WTC11 (cell line): ENCODE data around the gene THSD4.

Source experiments
- CBFB ChIP-seq: sonication (generic); formaldehyde crosslinking; IDR thresholded peaks from 2 replicates; pipeline ENCODE4 v1.8.1; 2022; ENCODE audit warnings: mild to moderate bottlenecking, low read depth, missing genetic modification reagents
- CREB1 ChIP-seq: sonication (generic); formaldehyde crosslinking; IDR thresholded peaks from 2 replicates; pipeline ENCODE4 v1.8.0; 2023; ENCODE audit warnings: mild to moderate bottlenecking, missing genetic modification reagents
- ETV6 ChIP-seq: sonication (generic); formaldehyde crosslinking; IDR thresholded peaks from 2 replicates; pipeline ENCODE4 v1.8.1; 2022; ENCODE audit warnings: mild to moderate bottlenecking, missing genetic modification reagents
- FOXP1 ChIP-seq: sonication (generic); formaldehyde crosslinking; IDR thresholded peaks from 2 replicates; pipeline ENCODE4 v1.8.0; 2022; ENCODE audit warnings: missing genetic modification reagents, mild to moderate bottlenecking, moderate library complexity, borderline replicate concordance
- MXD4 ChIP-seq: fragments of 250-450 bp; sonication (Bioruptor Pico); IDR thresholded peaks from 2 replicates; pipeline ENCODE4 v1.8.0; 2021; ENCODE audit warnings: mild to moderate bottlenecking, moderate library complexity, borderline replicate concordance
- RELA ChIP-seq: sonication (generic); formaldehyde crosslinking; IDR thresholded peaks from 2 replicates; pipeline ENCODE4 v1.8.1; 2022; ENCODE audit warnings: missing genetic modification reagents, mild to moderate bottlenecking, borderline replicate concordance
- ZNF121 ChIP-seq: sonication (generic); formaldehyde crosslinking; IDR thresholded peaks from 2 replicates; pipeline ENCODE4 v1.8.0; 2023; ENCODE audit warnings: missing genetic modification reagents
- TF ChIP-seq, protein P1 (sequence below): sonication (generic); formaldehyde crosslinking; IDR thresholded peaks from 2 replicates; pipeline ENCODE4 v1.8.0; 2022; ENCODE audit warnings: mild to moderate bottlenecking, missing genetic modification reagents
- TF ChIP-seq, protein P2 (sequence below): sonication (generic); formaldehyde crosslinking; IDR thresholded peaks from 2 replicates; pipeline ENCODE4 v1.8.0; 2023; ENCODE audit warnings: mild to moderate bottlenecking, missing genetic modification reagents
- TF ChIP-seq, protein P3 (sequence below): sonication (generic); formaldehyde crosslinking; IDR thresholded peaks from 2 replicates; pipeline ENCODE4 v1.8.1; 2023; ENCODE audit warnings: mild to moderate bottlenecking, missing genetic modification reagents, moderate library complexity

DNA sequence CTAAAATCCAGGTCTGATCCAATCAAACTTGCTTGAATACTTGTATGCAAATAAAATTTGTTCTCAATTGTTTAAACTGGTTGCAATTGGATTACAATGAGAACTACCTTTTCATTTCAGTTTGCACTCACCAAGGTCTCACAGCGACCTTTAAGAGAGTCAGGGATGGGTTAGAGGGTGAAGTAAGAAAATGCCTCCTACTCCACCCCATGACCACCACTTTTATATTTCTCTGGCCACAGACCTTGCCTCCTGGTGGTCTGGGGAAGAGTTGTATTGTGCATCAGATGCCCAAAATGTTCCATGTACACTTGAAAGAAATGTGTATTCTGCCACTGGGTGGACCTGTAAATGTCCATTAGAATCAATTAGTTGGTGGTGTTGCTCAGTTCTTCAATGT, 16.4 kb upstream of the THSD4 start:
- TF ChIP-seq, protein P1, sequence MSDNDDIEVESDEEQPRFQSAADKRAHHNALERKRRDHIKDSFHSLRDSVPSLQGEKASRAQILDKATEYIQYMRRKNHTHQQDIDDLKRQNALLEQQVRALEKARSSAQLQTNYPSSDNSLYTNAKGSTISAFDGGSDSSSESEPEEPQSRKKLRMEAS (CRISPR knock-in tag) = no peak
- TF ChIP-seq MXD4 (CRISPR knock-in tag) = no peak
- no peak for TF ChIP-seq ZNF121 (CRISPR knock-in tag)
- no peak for TF ChIP-seq ETV6 (CRISPR knock-in tag)
- TF ChIP-seq, protein P2, sequence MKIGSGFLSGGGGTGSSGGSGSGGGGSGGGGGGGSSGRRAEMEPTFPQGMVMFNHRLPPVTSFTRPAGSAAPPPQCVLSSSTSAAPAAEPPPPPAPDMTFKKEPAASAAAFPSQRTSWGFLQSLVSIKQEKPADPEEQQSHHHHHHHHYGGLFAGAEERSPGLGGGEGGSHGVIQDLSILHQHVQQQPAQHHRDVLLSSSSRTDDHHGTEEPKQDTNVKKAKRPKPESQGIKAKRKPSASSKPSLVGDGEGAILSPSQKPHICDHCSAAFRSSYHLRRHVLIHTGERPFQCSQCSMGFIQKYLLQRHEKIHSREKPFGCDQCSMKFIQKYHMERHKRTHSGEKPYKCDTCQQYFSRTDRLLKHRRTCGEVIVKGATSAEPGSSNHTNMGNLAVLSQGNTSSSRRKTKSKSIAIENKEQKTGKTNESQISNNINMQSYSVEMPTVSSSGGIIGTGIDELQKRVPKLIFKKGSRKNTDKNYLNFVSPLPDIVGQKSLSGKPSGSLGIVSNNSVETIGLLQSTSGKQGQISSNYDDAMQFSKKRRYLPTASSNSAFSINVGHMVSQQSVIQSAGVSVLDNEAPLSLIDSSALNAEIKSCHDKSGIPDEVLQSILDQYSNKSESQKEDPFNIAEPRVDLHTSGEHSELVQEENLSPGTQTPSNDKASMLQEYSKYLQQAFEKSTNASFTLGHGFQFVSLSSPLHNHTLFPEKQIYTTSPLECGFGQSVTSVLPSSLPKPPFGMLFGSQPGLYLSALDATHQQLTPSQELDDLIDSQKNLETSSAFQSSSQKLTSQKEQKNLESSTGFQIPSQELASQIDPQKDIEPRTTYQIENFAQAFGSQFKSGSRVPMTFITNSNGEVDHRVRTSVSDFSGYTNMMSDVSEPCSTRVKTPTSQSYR (CRISPR knock-in tag) = no peak
- TF ChIP-seq FOXP1 (CRISPR knock-in tag) = no peak
- TF ChIP-seq, protein P3, sequence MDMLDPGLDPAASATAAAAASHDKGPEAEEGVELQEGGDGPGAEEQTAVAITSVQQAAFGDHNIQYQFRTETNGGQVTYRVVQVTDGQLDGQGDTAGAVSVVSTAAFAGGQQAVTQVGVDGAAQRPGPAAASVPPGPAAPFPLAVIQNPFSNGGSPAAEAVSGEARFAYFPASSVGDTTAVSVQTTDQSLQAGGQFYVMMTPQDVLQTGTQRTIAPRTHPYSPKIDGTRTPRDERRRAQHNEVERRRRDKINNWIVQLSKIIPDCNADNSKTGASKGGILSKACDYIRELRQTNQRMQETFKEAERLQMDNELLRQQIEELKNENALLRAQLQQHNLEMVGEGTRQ (CRISPR knock-in tag) = no peak
- no peak for TF ChIP-seq CREB1 (CRISPR knock-in tag)
- no peak for TF ChIP-seq RELA (CRISPR knock-in tag)
- no peak for TF ChIP-seq CBFB
